GM19239 (cell line): Measurements from ENCODE around the gene ATXN1L.
"Not testable (repeated sequence)": the region's sequence is repeated elsewhere in the genome, so short reads cannot be mapped to it uniquely, and the experiment has no call there.

Source experiments
- DNase-seq: peaks from one replicate; pipeline ENCODE4 v3.0.0; 2011; ENCODE audit warnings: low spot score; ENCODE audit not compliant: insufficient read length
- FAIRE-seq: peaks from 2 replicates; lab custom pipeline; 2011; peaks lifted over from hg19 to GRCh38; lab: Jason Lieb, UNC

Gene ATXN1L

GRCh38 chr16:71845639-71846430 is at the start of gene ATXN1L:
Gene ATXN1L (plus strand): TSS chr16:71845976. CDS start chr16:71849741, 3,765 bp downstream.
- peak; percentile 86 for FAIRE-seq
- peak; percentile 90 for DNase-seq

GRCh38 chr16:71796501-71797097 is 49.2 kb upstream of the ATXN1L start:
- no peak for FAIRE-seq
- no peak for DNase-seq

GRCh38 chr16:71803305-71803690 is 42.5 kb upstream of the ATXN1L start:
- FAIRE-seq (no peak), DNase-seq (no peak)

- FAIRE-seq = no peak
- DNase-seq = peak; percentile 12
These were observed 37.7 kb upstream of the ATXN1L start for GRCh38 chr16:71807905-71808592.

- FAIRE-seq = peak; percentile 71
- DNase-seq = peak; percentile 72
These were observed 37.0 kb upstream of the ATXN1L start, which contains the start of gene AP1G1 for GRCh38 chr16:71808593-71809459. Gene AP1G1 (minus strand): TSS chr16:71808834. CDS start chr16:71789479, 19,355 bp downstream.

- not testable (repeated sequence) for FAIRE-seq, DNase-seq
These were observed 35.6 kb upstream of the ATXN1L start for GRCh38 chr16:71810155-71810530.

GRCh38 chr16:71811261-71811803 is 34.4 kb upstream of the ATXN1L start:
- no peak for FAIRE-seq
- no peak for DNase-seq

- FAIRE-seq = peak; percentile 33
- DNase-seq = not testable (repeated sequence)
These were observed 28.6 kb upstream of the ATXN1L start for GRCh38 chr16:71817155-71817500.

GRCh38 chr16:71826533-71827017 is 19.2 kb upstream of the ATXN1L start:
- no peak for FAIRE-seq

GRCh38 chr16:71830359-71830758 is 15.4 kb upstream of the ATXN1L start:
- FAIRE-seq (no peak), DNase-seq (no peak)

More at GRCh38 chr16:71826533-71827017, 19.2 kb upstream of the ATXN1L start:
- no peak for DNase-seq

GRCh38 chr16:71831698-71832097 is 14.1 kb upstream of the ATXN1L start:
- FAIRE-seq = not testable (repeated sequence)

GRCh38 chr16:71832112-71832511 is 13.7 kb upstream of the ATXN1L start:
- not testable (repeated sequence) for DNase-seq, FAIRE-seq

More at GRCh38 chr16:71831698-71832097, 14.1 kb upstream of the ATXN1L start:
- DNase-seq = not testable (repeated sequence)

- no peak for FAIRE-seq
- no peak for DNase-seq
These were observed 11.5 kb upstream of the ATXN1L start for GRCh38 chr16:71834291-71834690.

GRCh38 chr16:71837150-71837549 is 8.6 kb upstream of the ATXN1L start:
- DNase-seq = no peak
- FAIRE-seq = no peak

GRCh38 chr16:71840052-71840451 is 5.7 kb upstream of the ATXN1L start:
- no peak for FAIRE-seq

GRCh38 chr16:71843572-71843971 is 2.2 kb upstream of the ATXN1L start:
- FAIRE-seq (peak; percentile 91), DNase-seq (no peak)

More at GRCh38 chr16:71840052-71840451, 5.7 kb upstream of the ATXN1L start:
- no peak for DNase-seq

- no peak for DNase-seq
- FAIRE-seq = peak; percentile 78
These were observed 655 bp downstream of the ATXN1L start for GRCh38 chr16:71846431-71846830.

- no peak for DNase-seq
- no peak for FAIRE-seq
These were observed 1.3 kb downstream of the ATXN1L start for GRCh38 chr16:71847096-71847495.

- FAIRE-seq (no peak), DNase-seq (no peak)
These were observed 2.8 kb downstream of the ATXN1L start for GRCh38 chr16:71848622-71849021.
